Pons (tissue), 1 donor: Measurements from ENCODE around the gene CCR9.

Experiments used
- DNase-seq: peaks from one replicate; pipeline ENCODE4 v3.0.0-alpha.2; 2016; ENCODE audit warnings: low spot score

The CCR9 gene

DNA sequence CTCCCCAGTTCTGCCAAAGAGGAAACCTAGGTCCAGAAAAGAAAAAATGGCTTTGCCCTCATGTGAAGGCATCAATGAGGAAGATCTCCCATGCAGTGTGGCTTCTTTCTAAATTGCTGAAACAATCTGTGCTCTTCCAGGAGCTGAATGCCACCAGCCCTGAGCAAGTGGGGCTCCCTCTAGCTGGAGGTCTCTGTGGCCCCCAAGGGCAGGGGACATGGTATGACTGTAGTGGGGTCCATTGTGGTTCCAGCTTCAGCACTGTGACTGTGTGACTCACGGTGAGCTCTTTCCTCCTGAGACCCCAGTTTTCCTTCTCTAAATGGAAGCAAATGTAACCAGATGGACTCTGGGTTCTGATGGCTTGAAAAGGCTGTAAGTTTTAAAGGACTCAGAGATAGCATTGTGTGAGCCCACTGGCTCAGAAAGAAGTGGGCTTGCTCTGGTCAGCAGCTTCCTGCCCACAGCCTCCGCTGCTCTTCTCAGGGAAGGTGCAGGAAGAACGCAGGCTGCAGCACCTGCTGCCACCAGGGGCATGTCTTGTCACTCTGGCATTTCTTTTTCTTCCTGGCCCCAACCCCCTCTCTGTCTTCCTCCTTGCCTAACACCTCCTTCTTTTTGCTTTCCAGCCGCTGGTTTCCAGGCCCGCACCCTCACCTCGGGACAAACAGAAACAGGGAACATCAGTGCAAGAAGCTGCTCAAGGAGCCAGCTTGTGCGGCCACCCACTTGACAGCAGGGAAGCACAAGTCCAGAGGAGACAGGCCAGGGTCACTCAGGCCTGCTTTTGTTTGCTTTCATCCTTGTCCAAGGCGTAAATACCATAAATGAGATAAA is 51.1 kb downstream of the CCR9 start:
- no peak for DNase-seq

DNA sequence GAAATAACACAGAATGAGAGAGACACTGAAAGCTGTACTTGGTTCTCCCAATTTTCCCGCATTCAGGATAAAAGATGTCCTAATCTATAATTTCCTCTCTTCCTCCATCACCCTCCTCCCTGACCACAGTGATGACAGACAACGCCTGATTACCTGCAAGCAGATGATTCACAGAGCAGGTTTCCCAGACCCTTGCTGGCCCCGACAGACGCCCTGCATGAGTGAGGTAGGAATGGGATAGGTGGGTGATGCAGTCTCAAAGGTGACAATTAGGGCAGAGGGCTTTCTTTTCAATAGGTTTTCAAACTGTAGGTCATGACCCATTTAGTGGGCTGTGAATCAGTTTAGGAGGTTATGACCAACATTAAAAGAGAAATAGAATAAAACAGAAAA is 51.7 kb downstream of the CCR9 start:
- DNase-seq: no peak

GRCh38 chr3:45938864-45939263 is 52.5 kb downstream of the CCR9 start:
- peak; percentile 94 for DNase-seq

DNA sequence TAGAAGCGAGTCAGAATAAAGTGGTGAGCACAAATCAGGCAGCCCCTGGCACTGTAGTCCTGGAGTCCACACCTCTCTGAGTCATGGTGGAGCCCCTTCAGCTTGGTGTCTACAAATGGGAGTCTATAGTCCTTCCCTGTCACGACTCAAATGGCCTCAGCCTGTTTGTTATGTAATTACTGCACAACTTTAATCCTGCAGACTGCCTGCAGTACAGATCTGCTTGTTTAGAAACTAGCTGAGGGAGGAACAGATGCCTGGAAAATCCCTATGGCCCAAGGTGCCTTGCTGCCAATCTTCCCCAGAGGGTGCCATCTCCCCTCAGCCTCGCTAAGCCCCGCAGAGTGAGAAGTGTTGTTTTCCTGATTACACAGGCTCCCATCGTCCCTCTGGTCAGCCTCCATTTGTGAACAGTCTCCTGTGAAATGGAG is 53.0 kb downstream of the CCR9 start:
- peak; percentile 24 for DNase-seq

DNA sequence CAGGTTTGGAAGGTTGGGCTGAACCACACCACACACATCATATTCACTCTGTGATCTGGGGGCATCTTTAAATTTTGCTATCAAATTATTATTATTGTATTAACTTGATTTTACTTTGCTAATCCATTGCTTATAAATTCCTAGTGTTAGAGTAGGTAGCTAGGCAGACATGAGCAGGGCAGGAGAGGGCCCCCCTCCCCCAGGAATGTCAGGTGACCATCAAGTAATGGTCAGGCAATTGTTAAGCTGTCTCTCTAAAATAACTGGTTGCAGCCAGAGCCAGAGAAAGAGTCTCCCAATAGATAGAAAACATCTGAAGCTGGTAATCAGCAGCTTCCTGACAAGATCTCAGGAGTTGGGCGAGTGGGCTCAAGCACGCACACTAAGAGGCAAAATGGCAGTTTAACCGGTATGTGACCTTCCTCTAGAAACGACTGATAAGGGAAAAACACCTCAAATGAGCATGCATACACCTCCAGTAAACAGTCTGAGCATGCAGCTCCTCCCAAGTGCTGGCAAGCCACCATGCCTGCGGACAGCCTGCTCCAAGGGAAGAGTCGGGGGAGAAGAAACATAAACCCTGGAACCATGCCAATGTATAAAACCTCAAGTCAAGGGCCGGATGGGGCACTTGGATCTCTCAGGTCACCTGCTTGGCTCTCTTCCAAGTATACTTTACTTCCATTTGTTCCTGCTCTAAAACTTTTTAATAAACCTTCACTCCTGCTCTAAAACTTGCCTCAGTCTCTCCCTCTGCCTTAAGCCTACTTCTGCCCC is 53.8 kb downstream of the CCR9 start:
- no peak for DNase-seq

DNA sequence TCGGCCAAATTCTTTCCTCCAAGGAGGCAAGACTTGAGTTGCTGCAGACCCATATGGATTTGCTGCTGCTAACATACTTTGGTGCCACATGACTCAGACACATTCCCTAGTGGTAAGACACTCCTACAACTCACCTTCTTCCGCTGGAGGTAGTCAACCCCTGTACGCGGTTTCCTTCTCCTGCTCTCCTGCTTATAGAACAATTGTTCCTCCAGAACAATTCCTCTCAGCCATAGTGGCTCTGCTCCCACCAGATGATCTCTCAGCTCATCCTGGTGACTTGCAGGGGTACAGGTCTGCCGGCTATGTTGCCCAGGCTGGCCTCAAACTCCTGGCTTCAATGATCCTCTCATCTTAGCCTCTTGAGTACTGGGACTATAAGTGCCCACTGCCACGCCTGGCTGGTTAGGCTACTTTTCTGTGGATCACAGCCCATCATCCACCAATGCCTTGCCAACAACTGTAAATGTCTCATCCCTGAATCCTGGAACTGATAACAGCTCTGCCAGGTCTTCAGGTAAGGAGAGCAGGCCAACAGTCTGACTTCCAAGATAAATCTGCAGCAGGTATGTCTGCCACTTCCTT is 54.5 kb downstream of the CCR9 start:
- DNase-seq: no peak

- DNase-seq: no peak
Observed at GRCh38 chr3:45942051-45942825, 55.9 kb downstream of the CCR9 start.

- no peak for DNase-seq
Observed at GRCh38 chr3:45943207-45943846, 57.0 kb downstream of the CCR9 start, which contains the start of gene CXCR6. CXCR6 (plus strand) TSS chr3:45943464; CDS start chr3:45946482, 3,018 bp downstream.

- no peak for DNase-seq
Observed at GRCh38 chr3:45944830-45945620, 58.7 kb downstream of the CCR9 start.

- no peak for DNase-seq
Observed at GRCh38 chr3:45946307-45946706, 60.0 kb downstream of the CCR9 start.

DNA sequence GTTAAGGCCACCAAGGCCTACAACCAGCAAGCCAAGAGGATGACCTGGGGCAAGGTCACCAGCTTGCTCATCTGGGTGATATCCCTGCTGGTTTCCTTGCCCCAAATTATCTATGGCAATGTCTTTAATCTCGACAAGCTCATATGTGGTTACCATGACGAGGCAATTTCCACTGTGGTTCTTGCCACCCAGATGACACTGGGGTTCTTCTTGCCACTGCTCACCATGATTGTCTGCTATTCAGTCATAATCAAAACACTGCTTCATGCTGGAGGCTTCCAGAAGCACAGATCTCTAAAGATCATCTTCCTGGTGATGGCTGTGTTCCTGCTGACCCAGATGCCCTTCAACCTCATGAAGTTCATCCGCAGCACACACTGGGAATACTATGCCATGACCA is 60.5 kb downstream of the CCR9 start:
- no peak for DNase-seq

DNA sequence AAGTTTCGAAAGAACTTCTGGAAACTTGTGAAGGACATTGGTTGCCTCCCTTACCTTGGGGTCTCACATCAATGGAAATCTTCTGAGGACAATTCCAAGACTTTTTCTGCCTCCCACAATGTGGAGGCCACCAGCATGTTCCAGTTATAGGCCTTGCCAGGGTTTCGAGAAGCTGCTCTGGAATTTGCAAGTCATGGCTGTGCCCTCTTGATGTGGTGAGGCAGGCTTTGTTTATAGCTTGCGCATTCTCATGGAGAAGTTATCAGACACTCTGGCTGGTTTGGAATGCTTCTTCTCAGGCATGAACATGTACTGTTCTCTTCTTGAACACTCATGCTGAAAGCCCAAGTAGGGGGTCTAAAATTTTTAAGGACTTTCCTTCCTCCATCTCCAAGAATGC is 61.0 kb downstream of the CCR9 start:
- DNase-seq: no peak

- DNase-seq: no peak
Observed at GRCh38 chr3:45948311-45948781, 62.0 kb downstream of the CCR9 start.

DNA sequence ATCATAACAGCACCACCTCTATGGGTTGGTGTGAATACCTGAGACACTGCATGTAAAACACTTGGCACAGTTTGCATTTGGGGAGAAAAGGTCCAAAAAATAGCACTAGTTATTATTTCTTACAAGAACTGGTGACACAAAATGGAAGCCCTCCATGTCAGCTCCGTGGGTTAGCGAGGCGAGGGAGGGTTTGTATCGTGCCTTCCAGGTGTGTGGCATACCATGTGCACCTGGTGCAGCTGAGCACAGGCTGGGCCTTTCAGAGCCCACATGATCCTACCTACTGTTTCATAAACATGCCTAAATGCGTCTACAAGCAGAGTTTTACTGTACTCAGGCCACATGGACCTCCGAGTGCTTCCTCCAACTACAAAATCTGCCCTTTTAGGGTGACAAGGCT is 62.5 kb downstream of the CCR9 start:
- no peak for DNase-seq

- DNase-seq: no peak
Observed at GRCh38 chr3:45949432-45949831, 63.1 kb downstream of the CCR9 start.

DNA sequence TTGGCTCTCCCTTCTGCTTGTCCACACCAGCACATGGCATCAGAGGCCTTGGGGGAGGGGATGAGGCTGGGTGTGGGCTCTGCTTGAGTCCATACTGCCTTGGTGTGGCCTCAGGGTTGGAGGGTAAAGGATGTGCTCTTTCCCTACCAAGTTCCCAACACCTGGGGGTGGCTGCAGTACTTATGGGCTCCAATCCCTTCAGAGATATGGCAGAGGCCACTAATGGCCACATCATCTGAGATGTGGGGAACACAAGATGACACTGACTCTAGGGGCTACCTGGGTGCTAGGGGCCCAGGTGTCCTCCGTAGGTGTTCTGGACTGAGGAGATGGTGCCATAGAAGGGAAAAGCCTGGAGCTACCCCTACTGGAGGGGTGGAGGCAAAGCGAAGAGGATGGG is 63.8 kb downstream of the CCR9 start:
- no peak for DNase-seq

GRCh38 chr3:45950686-45951600 is 64.6 kb downstream of the CCR9 start:
- DNase-seq: no peak

GRCh38 chr3:45951946-45952345 is 65.6 kb downstream of the CCR9 start:
- DNase-seq: no peak

DNA sequence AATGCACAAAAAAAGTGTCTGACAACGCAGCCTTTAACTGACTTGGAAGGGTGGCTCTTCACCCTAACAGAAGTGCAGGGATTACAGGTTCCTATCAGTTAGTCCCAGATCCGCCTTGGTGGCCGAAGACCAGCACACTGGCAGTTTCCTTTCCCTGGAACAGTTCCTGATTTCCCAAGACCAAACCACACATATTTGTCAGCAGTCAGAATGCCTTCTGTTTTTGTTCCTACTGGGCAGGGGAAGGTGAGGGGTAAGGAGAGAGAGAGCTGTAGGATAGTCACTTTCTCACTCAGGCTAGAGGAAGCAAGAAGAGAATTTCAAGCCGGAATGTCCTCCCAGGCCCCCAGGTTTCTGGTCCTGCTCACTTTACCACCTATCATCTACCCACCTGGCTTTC is 66.1 kb downstream of the CCR9 start:
- no peak for DNase-seq
